Measurements from ENCODE around the gene KPNA4.
"Not testable (repeated sequence)": the region's sequence is repeated elsewhere in the genome, so short reads cannot be mapped to it uniquely, and the experiment has no call there.

DNA sequence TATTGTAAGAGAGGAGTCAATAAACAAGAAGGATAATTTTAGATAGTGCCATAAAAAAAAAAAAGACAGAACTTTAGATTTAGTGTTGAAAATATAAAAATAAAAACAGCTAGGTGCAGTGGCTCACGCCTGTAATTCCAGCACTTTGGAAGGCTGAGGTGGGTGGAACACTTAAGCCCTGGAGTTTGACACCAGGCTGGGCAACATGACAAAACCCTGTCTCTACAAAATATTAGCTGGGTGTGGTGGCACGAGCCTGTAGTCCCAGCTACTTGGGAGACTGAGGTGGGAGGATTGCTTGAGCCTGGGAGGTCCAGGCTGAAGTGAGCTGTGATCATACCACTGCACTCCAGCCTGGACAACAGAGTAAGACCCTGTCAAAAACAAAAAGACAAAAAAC is 49.0 kb downstream of the KPNA4 start:
- TF ChIP-seq, protein P1, sequence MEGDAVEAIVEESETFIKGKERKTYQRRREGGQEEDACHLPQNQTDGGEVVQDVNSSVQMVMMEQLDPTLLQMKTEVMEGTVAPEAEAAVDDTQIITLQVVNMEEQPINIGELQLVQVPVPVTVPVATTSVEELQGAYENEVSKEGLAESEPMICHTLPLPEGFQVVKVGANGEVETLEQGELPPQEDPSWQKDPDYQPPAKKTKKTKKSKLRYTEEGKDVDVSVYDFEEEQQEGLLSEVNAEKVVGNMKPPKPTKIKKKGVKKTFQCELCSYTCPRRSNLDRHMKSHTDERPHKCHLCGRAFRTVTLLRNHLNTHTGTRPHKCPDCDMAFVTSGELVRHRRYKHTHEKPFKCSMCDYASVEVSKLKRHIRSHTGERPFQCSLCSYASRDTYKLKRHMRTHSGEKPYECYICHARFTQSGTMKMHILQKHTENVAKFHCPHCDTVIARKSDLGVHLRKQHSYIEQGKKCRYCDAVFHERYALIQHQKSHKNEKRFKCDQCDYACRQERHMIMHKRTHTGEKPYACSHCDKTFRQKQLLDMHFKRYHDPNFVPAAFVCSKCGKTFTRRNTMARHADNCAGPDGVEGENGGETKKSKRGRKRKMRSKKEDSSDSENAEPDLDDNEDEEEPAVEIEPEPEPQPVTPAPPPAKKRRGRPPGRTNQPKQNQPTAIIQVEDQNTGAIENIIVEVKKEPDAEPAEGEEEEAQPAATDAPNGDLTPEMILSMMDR (IDR thresholded peaks at IDR 0.05): not testable (repeated sequence)
- not testable (repeated sequence) for TF ChIP-seq POLR2A (IDR thresholded peaks at IDR 0.05)
